ENCODE measurements around the gene DCTN1.
"Not testable (repeated sequence)": the region's sequence is repeated elsewhere in the genome, so short reads cannot be mapped to it uniquely, and the experiment has no call there.

Gene DCTN1

DNA sequence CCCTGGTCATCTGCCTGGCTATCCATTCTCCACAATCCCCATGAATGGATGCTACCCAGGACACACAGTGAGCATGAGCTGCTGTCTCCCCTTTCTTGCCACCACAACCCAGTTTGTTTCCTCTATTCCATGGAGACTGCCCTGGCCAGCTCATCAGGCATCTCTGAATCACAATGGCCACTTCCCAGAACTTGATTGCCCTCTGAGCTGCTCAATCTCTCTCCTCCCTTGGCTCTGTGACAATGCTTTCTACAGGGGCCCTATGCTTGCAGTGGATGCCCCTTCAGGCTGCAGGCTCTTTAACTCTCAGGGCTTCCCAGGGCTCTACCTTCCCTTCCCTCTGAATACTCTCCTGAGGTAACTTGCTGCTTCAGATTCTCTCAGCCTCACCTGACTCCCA lies 22.5 kb downstream of the DCTN1 start:
- no peak for DNase-seq (ENCODE audit: extremely low read depth, low read depth)

DNA sequence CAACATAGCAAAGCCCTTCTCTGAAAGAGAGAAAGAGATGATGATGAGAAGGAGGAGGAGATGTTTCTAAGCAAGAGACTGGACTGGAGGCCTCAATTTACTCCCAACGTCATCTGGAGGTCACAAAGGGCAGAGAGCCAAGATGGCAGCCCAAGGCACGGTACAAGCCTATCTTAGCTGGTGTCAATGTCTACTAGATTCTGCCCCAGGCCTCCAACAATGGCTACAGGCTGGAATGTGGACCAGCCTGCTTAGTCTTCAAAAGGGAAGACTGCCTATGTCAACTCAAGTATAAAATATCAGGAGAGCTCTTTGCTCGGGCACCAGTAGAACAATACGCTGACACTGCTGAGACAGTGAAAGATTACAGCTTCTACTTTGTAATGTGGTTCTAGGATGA lies 30.2 kb downstream of the DCTN1 start:
- no peak for DNase-seq (ENCODE audit: extremely low read depth, low read depth)
- TF ChIP-seq, protein P1, sequence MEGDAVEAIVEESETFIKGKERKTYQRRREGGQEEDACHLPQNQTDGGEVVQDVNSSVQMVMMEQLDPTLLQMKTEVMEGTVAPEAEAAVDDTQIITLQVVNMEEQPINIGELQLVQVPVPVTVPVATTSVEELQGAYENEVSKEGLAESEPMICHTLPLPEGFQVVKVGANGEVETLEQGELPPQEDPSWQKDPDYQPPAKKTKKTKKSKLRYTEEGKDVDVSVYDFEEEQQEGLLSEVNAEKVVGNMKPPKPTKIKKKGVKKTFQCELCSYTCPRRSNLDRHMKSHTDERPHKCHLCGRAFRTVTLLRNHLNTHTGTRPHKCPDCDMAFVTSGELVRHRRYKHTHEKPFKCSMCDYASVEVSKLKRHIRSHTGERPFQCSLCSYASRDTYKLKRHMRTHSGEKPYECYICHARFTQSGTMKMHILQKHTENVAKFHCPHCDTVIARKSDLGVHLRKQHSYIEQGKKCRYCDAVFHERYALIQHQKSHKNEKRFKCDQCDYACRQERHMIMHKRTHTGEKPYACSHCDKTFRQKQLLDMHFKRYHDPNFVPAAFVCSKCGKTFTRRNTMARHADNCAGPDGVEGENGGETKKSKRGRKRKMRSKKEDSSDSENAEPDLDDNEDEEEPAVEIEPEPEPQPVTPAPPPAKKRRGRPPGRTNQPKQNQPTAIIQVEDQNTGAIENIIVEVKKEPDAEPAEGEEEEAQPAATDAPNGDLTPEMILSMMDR (IDR thresholded peaks at IDR 0.05; ENCODE audit: low read depth, low read length): no peak

More for the DNA sequence above, 22.5 kb downstream of the DCTN1 start:
- TF ChIP-seq, protein P1 (IDR thresholded peaks at IDR 0.05; ENCODE audit: low read depth, low read length): no peak

DNA sequence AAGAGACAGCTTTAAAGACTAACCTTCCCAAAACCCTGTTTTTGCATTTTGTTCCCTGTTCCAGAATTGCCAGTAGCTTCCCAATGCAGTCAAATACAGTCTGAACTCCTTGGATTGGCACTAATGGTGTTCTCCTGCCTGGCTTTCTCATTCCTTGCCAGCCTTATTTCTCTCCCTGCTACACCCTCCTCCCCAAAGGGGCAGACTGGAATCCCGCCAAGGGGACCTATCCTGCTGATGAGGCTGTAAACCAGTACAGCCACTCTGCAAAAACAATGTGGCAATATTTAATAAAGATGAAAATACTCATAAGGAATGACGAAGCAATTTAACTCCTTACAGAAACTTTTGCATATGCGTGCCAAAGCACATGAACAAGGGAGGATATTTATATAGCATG lies 32.4 kb downstream of the DCTN1 start:
- DNase-seq (ENCODE audit: extremely low read depth, low read depth): no peak
- TF ChIP-seq, protein P1 (IDR thresholded peaks at IDR 0.05; ENCODE audit: low read depth, low read length): no peak

DNA sequence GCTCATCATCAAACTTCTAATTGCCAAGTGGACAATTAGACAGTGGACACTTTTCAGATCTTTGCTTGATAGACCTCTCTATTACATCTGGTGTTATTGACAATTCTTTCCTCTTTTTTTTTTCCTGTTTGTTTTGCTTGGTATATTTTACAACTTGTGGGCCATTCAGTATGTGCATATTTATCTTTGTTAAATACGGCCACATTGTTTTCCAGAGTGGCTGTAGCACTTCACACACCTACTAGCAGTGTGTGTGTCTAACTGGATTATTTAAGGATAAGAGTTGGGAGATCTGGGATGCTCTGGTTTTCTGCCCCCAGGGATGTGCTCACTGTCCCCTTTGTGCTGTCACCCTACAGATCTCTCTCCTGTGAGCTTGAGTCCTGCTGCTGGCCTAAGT lies 32.8 kb downstream of the DCTN1 start:
- no peak for DNase-seq (ENCODE audit: extremely low read depth, low read depth)
- TF ChIP-seq, protein P1 (IDR thresholded peaks at IDR 0.05; ENCODE audit: low read depth, low read length): no peak

DNA sequence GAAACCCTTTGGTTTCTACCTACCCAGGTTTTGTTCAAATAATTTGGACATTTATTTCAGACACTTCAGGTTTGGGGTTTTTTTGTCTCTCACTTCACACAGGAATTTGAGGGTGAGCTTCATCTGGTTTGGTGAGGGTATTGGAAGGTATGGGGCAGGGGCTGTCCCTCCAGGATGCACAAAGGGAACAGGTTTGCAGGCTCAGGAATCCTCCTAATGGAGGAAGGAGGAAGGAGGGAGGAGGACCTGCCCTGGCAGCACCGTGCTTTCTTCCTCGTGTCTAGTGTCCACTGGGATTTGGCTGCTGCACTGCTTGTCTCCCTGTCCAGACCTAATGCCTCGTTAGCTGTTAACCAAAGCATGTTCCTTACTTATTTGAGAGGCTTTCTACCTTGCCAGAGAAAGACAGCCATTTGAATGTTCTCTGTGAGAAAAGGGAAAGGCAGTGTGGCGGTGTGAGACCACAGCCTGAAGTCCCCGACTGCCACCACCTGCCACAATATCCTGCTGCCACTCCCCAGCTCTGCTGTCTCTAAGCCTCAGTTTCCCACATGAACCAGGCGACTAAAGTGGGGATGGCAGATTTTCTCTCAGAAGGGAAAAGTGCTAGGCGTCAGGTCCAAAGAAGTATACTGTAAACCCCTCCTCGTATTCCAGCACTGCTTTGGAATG lies 34.7 kb downstream of the DCTN1 start:
- DNase-seq (ENCODE audit: extremely low read depth, low read depth): no peak

DNA sequence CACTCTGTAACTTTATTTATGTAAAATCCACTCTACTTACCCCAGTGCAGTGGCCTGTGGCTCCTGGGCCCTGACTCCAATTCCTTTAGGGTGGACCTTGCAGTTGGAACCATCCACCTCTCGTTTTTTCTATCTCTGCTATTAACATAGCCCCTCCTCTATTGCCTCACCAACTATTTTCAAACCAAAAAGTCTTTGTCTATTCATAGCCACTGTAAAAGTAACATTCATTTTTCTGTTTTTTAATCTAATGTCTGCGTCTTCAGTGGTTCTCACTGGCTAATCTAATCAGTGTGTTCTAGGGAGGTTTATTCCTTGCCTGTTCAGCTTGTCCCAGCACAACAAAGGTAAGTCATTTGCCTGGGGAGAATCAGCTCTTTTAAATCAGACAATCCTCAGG lies 36.8 kb downstream of the DCTN1 start, which contains the start of gene SLC4A5:
Gene SLC4A5 (minus strand): TSS at position 101 of the 400 bp plus-strand sequence. CDS start 28,393 bp downstream, outside the sequence.
- TF ChIP-seq, protein P1 (IDR thresholded peaks at IDR 0.05; ENCODE audit: low read depth, low read length): no peak
- no peak for DNase-seq (ENCODE audit: extremely low read depth, low read depth)

More for the DNA sequence above, 34.7 kb downstream of the DCTN1 start:
- TF ChIP-seq, protein P1 (IDR thresholded peaks at IDR 0.05; ENCODE audit: low read depth, low read length): no peak

DNA sequence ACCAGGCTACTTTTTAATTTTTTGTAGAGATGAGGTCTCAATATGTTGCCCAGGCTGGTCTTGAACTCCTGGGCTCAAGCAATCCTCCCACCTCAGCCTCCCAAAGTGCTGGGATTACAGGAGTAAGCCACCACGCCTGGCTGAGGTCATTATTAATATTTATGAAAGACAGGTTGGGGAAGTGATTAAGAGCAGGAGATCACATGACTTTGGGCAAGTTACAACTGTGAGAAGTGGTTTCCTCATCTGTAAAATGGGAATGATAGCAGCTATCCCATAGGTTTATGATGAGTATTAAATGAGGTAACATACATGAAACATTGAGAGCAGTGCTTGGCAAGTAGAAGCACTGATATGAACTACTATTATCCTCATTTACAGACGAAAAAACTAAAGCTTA lies 43.9 kb downstream of the DCTN1 start:
- not testable (repeated sequence) for DNase-seq (ENCODE audit: extremely low read depth, low read depth)

DNA sequence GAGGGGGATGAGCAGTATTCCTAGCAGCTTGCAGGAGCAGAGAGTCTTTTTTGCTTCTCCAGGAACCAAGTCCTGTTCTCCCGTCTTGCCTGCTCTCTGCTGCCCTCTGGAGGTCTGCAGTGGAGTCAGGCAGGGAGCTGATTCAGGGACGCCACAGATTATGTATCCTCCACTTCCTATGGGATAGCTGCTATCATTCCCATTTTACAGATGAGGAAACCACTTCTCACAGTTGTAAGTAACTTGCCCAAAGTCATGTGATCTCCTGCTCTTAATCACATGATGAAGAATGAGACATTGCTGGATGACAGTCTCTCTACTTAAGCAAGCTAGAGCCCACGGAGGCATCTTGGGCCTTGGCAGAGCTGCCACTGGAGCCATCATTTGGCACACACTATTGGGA lies 45.2 kb downstream of the DCTN1 start:
- peak; percentile 32 for DNase-seq (ENCODE audit: extremely low read depth, low read depth)
- TF ChIP-seq, protein P1 (IDR thresholded peaks at IDR 0.05; ENCODE audit: low read depth, low read length): peak; percentile 93

All from AG09319 (cell line).